HepG2 (cell line): ENCODE results near the gene TGM2. TPM values are rescaled to one million over a fixed set of nuclear protein-coding genes. Genes with fewer than 3 reads are reported as not detected.

Experiments
- ATAC-seq: fragments of 200-7000 bp; cut with Tn5 transposase; 3 replicates; pipeline ENCODE4 v1.9.1; 2020; ENCODE audit warnings: mild to moderate bottlenecking, moderate library complexity
- BruUV-seq: library from RNA; stranded (reverse); fragments of 400-500 nt; replicated peaks from 2 replicates; lab custom pipeline; 2021; lab: Mats Ljungman, UMichigan
- CTCF ChIA-PET: fragments of 300-600 bp; formaldehyde crosslinking; extraction: SDS; loops from one replicate; lab custom pipeline; 2021; ENCODE audit warnings: low total read pairs, inconsistent platforms, low intra/inter-chr PET ratio; lab: Yijun Ruan, JAX
- POLR2A ChIA-PET: fragments of 350-600 bp; sonication (Branson Sonifier 250); formaldehyde crosslinking; loops from one replicate; lab custom pipeline; 2020; ENCODE audit warnings: antibody characterized with exemption, inconsistent platforms; lab: Yijun Ruan, JAX
- DNase-seq: peaks from one replicate; pipeline ENCODE4 v3.0.0-alpha.2; 2015; ENCODE audit warnings: low spot score
- FAIRE-seq: peaks from 3 replicates; lab custom pipeline; 2011; peaks lifted over from hg19 to GRCh38; lab: Jason Lieb, UNC
- H2AFZ ChIP-seq: one replicate; pipeline ENCODE4 v1.6.1; 2011; ENCODE audit warnings: low read length, inconsistent platforms
- H3K27ac ChIP-seq: fragments of 300-600 bp; 3 replicates; pipeline ENCODE4 v1.8.0; 2011; ENCODE audit warnings: mixed run types, mild to moderate bottlenecking, mixed read lengths, low read length, inconsistent platforms; ENCODE audit not compliant: insufficient read depth; ENCODE audit errors: extremely low read length
- H3K27me3 ChIP-seq, 2 experiments: fragments of 200-600 bp in 1 of 2; 2 replicates in 1 of 2; 3 replicates in 1 of 2; pipeline versions ENCODE4 v1.6.0 to v1.8.0; 2011; ENCODE audit warnings: low read length in 2 of 2, mild to moderate bottlenecking in 2 of 2, moderate library complexity in 2 of 2, inconsistent platforms in 1 of 2; ENCODE audit not compliant: insufficient read depth in 2 of 2, control insufficient read depth in 1 of 2
- H3K36me3 ChIP-seq, 2 experiments: fragments of 200-600 bp in 1 of 2; replicated peaks in 1 of 2; 2 replicates in 1 of 2; 3 replicates in 1 of 2; pipeline versions ENCODE4 v1.5.1 to v1.8.0; 2011; ENCODE audit warnings: low read length in 2 of 2, inconsistent platforms in 1 of 2; ENCODE audit not compliant: insufficient read depth in 2 of 2, control insufficient read depth in 1 of 2
- H3K4me1 ChIP-seq: 2 replicates; pipeline ENCODE4 v1.5.1; 2012; ENCODE audit warnings: low read length, inconsistent platforms; ENCODE audit not compliant: insufficient read depth
- H3K4me2 ChIP-seq: 2 replicates; pipeline ENCODE4 v1.6.0; 2011; ENCODE audit warnings: low read depth, low read length, inconsistent platforms
- H3K4me3 ChIP-seq, 3 experiments: fragments of 200-600 bp in 1 of 3; sonication (generic), shearing (Covaris generic) in 1 of 3; replicated peaks in 1 of 3; 2 replicates each; pipeline ENCODE4 v1.5.1; 2011 to 2016; ENCODE audit warnings: low read length in 3 of 3, inconsistent platforms in 2 of 3, low read depth in 2 of 3, mild to moderate bottlenecking in 2 of 3, control low read depth in 1 of 3, mixed read lengths in 1 of 3; ENCODE audit not compliant: insufficient read depth in 1 of 3
- H3K79me2 ChIP-seq: one replicate; pipeline ENCODE4 v1.6.1; 2011; ENCODE audit warnings: low read length, inconsistent platforms; ENCODE audit not compliant: insufficient read depth
- H3K9ac ChIP-seq: 2 replicates; pipeline ENCODE4 v1.6.0; 2011; ENCODE audit warnings: mild to moderate bottlenecking, low read depth, low read length, inconsistent platforms; ENCODE audit not compliant: insufficient read depth
- H3K9me3 ChIP-seq: 2 replicates; pipeline ENCODE4 v1.5.1; 2012; ENCODE audit warnings: mild to moderate bottlenecking, low read length
- H4K20me1 ChIP-seq: 2 replicates; pipeline ENCODE4 v1.6.0; 2011; ENCODE audit warnings: inconsistent platforms, mild to moderate bottlenecking, low read length, moderate library complexity; ENCODE audit not compliant: insufficient read depth
- AGO1 ChIP-seq: fragments of 200-400 bp; formaldehyde crosslinking; IDR thresholded peaks from 2 replicates; pipeline ENCODE4 v1.6.1; 2017; ENCODE audit warnings: mild to moderate bottlenecking, low read depth, low read length, moderate library complexity; ENCODE audit not compliant: poor library complexity, severe bottlenecking
- ATM ChIP-seq: fragments of 450-650 bp; IDR thresholded peaks from 2 replicates; pipeline ENCODE4 v1.7.1; 2017; ENCODE audit warnings: mild to moderate bottlenecking, borderline replicate concordance
- ATRX ChIP-seq: sonication (generic); formaldehyde crosslinking; IDR thresholded peaks from 2 replicates; pipeline ENCODE4 v1.4.0; 2020; ENCODE audit warnings: missing genetic modification reagents, borderline replicate concordance
- HNRNPL ChIP-seq: fragments of 200-400 bp; formaldehyde crosslinking; IDR thresholded peaks from 2 replicates; pipeline ENCODE4 v1.6.1; 2017; ENCODE audit warnings: mild to moderate bottlenecking, low read depth, low read length
- HNRNPLL ChIP-seq: fragments of 200-400 bp; formaldehyde crosslinking; IDR thresholded peaks from 2 replicates; pipeline ENCODE4 v1.6.1; 2017; ENCODE audit warnings: mild to moderate bottlenecking, low read depth, low read length; ENCODE audit not compliant: poor library complexity, severe bottlenecking
- KAT2B ChIP-seq: fragments of 150-350 bp; IDR thresholded peaks from 2 replicates; pipeline ENCODE4 v1.6.1; 2014; ENCODE audit warnings: low read depth, low read length, borderline replicate concordance
- ZNF598 ChIP-seq: sonication (generic); formaldehyde crosslinking; IDR thresholded peaks from 2 replicates; pipeline ENCODE4 v1.5.1; 2020; ENCODE audit warnings: mild to moderate bottlenecking, missing genetic modification reagents, borderline replicate concordance
- ZNF777 ChIP-seq: sonication (generic); formaldehyde crosslinking; IDR thresholded peaks from 2 replicates; pipeline ENCODE4 v1.4.0; 2020; ENCODE audit warnings: missing genetic modification reagents
- ZNF878 ChIP-seq: sonication (generic); formaldehyde crosslinking; IDR thresholded peaks from 2 replicates; pipeline ENCODE4 v1.8.1; 2023; ENCODE audit warnings: mild to moderate bottlenecking, missing genetic modification reagents, moderate library complexity
- WGBS: methylation state at CpG from one replicate; pipeline ENCODE4 v1.1.6; 2017; ENCODE audit warnings: low lambda C conversion rate; 5-methylcytosine and 5-hydroxymethylcytosine counted together
- in situ Hi-C: cut with HindIII; loops from 2 replicates; pipeline ENCODE4 v1.10.0; 2017; ENCODE audit warnings: low pct_unique_long_range_greater_than_20kb; ENCODE audit not compliant: extremely low pct_ligation_motif_present
- intact Hi-C: fragments of 100-400 bp; cut with micrococcal nuclease; formaldehyde crosslinking; loops from one replicate; pipeline ENCODE4 v1.10.0; 2022; ENCODE audit not compliant: unreplicated experiment
- polyA plus RNA-seq, 8 experiments: library from polyadenylated mRNA; depleted of rRNA in 3 of 8; stranded (reverse) in 7 of 8; unstranded in 1 of 8; fragments of >200 nt; fragmentation: Illumina TruSeq in 4 of 8; extraction: Trizol in 4 of 8; gene quantifications; 2 replicates each; pipeline versions ENCODE4 v1.2.1 to v1.2.3, GENCODE V29; 2011 to 2016; ENCODE audit warnings: low read depth in 4 of 8, missing spikeins in 1 of 8, mixed read lengths in 1 of 8; ENCODE audit not compliant: insufficient read depth in 1 of 8
- total RNA-seq, 5 experiments: library from RNA; depleted of rRNA; stranded (reverse); fragments of >200 nt; fragmentation: Illumina TruSeq; extraction: Trizol; gene quantifications; 2 replicates each; pipeline ENCODE4 v1.2.3, GENCODE V29; 2016; ENCODE audit warnings: low read depth in 1 of 5
- TF ChIP-seq, protein P1 (sequence below): sonication (generic); formaldehyde crosslinking; IDR thresholded peaks from 2 replicates; pipeline ENCODE4 v1.5.0; 2020; ENCODE audit warnings: mild to moderate bottlenecking, low read depth, missing genetic modification reagents, borderline replicate concordance

TGM2 gene
- total and polyA plus RNA-seq, 2 of the 13 experiments (the other 11 are each of a cell fraction or from before 2014, with no cell fraction given), result 4.2 to 46.4 TPM

DNA sequence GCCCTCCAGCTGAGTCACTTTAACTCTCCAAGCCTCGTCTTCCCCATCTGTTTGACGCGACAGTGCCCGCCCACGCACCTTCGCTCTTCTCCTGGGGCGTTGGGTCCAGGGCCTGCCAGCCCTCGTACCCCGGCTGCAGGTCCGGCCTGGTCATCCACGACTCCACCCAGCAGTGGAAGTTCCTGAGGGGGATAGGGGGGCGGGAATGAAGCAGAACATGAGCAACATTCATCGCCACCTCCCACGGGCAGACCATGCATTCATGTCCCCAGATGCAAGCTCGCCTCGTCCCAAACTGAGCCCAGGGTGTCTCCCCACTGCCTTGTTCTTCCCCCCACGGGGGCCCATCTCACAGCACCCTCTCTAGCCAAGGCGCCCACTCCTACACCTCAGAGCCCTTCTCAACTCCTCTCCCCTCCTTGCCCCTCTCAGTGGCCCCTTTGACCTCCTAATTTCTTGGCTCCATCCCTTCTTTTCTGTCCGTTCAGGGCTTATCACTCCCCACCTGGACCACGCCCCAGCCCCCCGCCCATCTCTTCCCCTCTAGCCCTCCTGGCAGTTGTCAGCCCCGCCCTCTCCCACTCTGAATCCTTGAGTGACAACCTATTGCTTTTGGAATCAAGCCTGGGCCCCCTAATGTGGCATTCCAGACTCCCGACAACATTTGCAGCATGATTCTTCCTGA lies 23.7 kb downstream of the TGM2 start (continued):
- TF ChIP-seq, protein P1, sequence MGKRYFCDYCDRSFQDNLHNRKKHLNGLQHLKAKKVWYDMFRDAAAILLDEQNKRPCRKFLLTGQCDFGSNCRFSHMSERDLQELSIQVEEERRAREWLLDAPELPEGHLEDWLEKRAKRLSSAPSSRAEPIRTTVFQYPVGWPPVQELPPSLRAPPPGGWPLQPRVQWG (CRISPR knock-in tag), result no peak
- no peak for TF ChIP-seq ATRX (CRISPR knock-in tag)
- no peak for TF ChIP-seq ZNF777 (CRISPR knock-in tag)
- no peak for TF ChIP-seq ZNF598 (CRISPR knock-in tag)
- TF ChIP-seq ATM, result no peak
- TF ChIP-seq HNRNPLL, result peak; percentile 36

DNA sequence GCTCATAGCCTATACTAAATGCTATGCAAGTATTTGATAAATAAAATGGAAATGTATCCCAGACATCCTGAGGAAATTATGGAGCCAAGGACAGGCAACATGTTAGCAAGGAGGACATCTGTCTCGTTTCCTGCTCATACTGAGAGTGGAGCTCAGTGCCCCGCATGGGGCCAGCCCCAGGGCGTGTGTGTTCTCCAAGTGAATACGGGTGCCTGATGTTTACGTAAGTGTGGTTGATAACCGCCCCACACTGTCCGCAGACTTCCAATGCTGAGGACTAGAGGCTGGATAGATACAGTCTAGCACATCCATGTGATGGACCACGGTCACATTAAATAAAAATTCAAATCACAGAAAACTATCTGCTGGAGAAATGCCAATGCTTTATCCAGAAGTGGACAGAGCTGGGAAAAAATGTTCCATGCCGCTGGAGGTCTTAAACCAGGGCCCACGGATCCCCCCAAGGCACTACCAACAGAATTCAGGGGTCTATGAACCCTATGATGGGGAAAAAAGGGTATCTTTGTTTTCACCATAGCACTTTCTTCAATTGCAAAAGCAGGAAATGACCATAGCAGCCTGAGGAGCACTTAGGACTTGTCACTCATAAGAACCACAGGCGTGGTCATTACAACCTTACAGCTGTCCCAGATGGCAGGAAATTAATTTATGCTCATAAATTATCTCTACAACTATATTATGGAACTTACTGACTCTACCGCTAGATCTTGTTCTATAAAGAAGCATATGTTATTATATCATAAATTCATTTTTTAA lies 24.9 kb downstream of the TGM2 start:
- POLR2A ChIA-PET, result interaction anchor here (1.4 kb wide), 1 partner anchor 14 kb away, joined by 3 read pairs; no protein-coding TSS in a partner anchor

More for the DNA sequence above, 24.9 kb downstream of the TGM2 start:
- H3K79me2 ChIP-seq, result no peaks in the 10 kb centered on the region
- no peak overlapping the region for H3K27ac ChIP-seq
- no peaks in the 10 kb centered on the region; a peak in 1 of 5 replicates for H3K36me3 ChIP-seq
- ATAC-seq, result no peak
- H2AFZ ChIP-seq, result no peak overlapping the region
- no peaks in the 10 kb centered on the region for H3K9me3 ChIP-seq
- CTCF ChIA-PET, result no interaction called here
- peaks cover 42% of the 10 kb centered on the region for H3K4me1 ChIP-seq
- BruUV-seq, result no TSS peak
- no peak for FAIRE-seq
- 90% methylated on average over 12 of the region's 12 CpGs for WGBS
- no peak for DNase-seq
- TF ChIP-seq KAT2B (no peak), AGO1 (no peak), ZNF878 (0 out of 2 replicates have a peak, but pooled peaks have one; percentile 28), HNRNPL (no peak)
- TF ChIP-seq, all 625 proteins: peak for 1
- Histone ChIP-seq H3K4me2 (no peak overlapping the region), H3K4me3 (no peak overlapping the region), H4K20me1 (no peaks in the 10 kb centered on the region), H3K27me3 (no peaks in the 10 kb centered on the region), H3K9ac (no peak overlapping the region)
- intact Hi-C loops, result no loop called here
- in situ Hi-C loops, result no loop called here
